ENCODE data around the gene AGBL2. TPM values are rescaled to one million over a fixed set of nuclear protein-coding genes. Genes with fewer than 3 reads are reported as not detected.

Gene AGBL2
- total and polyA plus RNA-seq, 11 donors: 0.03 to 1.4 (median 0.37) TPM; not detected in 6

- Histone ChIP-seq H3K9me3 (no peaks in the 10 kb centered on the region), H3K4me3 (no peak overlapping the region), H3K27ac (no peak overlapping the region), H3K36me3 (peaks cover 2 to 100% (median 100%) of the 10 kb centered on the region in 9 donors), H3K4me1 (no peaks in the 10 kb centered on the region), H3K27me3 (no peaks in the 10 kb centered on the region)
- intact Hi-C loops (cut with DNase I): loop anchor here in 1 of 10 donors (10.0 kb wide), 1 partner anchor 83 kb away; no protein-coding TSS in a partner anchor
- TF ChIP-seq, protein P1, sequence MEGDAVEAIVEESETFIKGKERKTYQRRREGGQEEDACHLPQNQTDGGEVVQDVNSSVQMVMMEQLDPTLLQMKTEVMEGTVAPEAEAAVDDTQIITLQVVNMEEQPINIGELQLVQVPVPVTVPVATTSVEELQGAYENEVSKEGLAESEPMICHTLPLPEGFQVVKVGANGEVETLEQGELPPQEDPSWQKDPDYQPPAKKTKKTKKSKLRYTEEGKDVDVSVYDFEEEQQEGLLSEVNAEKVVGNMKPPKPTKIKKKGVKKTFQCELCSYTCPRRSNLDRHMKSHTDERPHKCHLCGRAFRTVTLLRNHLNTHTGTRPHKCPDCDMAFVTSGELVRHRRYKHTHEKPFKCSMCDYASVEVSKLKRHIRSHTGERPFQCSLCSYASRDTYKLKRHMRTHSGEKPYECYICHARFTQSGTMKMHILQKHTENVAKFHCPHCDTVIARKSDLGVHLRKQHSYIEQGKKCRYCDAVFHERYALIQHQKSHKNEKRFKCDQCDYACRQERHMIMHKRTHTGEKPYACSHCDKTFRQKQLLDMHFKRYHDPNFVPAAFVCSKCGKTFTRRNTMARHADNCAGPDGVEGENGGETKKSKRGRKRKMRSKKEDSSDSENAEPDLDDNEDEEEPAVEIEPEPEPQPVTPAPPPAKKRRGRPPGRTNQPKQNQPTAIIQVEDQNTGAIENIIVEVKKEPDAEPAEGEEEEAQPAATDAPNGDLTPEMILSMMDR (IDR thresholded peaks at IDR 0.05): no peak
- no peak for TF ChIP-seq POLR2A (IDR thresholded peaks at IDR 0.05)
- no peak for DNase-seq
- ATAC-seq: no peak
- WGBS, 4 donors: 83 to 88% (median 85%) methylated on average over 10 of the region's 10 CpGs
These were observed 17.1 kb upstream of the AGBL2 start for GRCh38 chr11:47732271-47732670.

GRCh38 chr11:47731475-47731874, 16.3 kb upstream of the AGBL2 start:
- Histone ChIP-seq H3K36me3 (peaks cover 2 to 100% (median 100%) of the 10 kb centered on the region in 9 donors), H3K4me3 (no peak overlapping the region), H3K4me1 (no peaks in the 10 kb centered on the region), H3K9me3 (no peaks in the 10 kb centered on the region), H3K27me3 (no peaks in the 10 kb centered on the region), H3K27ac (no peak overlapping the region)
- TF ChIP-seq POLR2A (IDR thresholded peaks at IDR 0.05): no peak
- TF ChIP-seq, protein P1 (IDR thresholded peaks at IDR 0.05): no peak
- ATAC-seq: no peak
- WGBS, 4 donors: 82 to 89% (median 85%) methylated on average over 6 of the region's 6 CpGs
- intact Hi-C loops (cut with DNase I): loop anchor here in 1 of 10 donors (10.0 kb wide), 1 partner anchor 83 kb away; no protein-coding TSS in a partner anchor
- no peak for DNase-seq

DNA sequence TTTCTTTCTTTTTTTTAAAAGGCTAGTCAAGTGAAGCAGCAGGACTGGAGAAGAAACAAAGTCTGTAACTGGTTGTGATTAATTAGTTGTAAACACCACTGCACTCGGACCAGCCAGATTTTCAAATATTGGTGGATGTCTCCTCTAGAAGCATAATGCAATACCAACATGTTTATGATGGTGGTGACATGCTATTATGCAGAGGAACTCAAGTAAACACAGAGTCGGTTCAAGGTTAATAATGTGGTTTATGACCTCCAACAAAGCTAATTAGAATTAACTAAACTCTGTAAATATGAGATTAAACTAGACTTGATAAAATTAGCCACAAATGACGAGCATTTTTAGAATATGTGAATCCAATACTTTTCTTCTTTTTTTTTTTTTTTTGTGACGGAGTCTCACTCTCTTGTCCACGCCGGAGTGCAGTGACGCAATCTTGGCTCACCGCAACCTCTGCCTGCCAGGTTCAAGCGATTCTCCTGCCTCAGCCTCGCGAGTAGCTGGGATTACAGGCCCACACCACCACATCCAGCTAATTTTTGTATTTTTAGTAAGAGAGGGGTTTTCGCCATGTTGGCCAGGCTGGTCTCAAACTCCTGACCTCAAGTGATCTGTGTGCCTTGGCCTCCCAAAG, 11.8 kb upstream of the AGBL2 start:
- Histone ChIP-seq H3K4me3 (no peak overlapping the region), H3K9me3 (no peaks in the 10 kb centered on the region), H3K4me1 (peaks cover 0 to 17% (median 8%) of the 10 kb centered on the region in 12 donors), H3K27me3 (no peaks in the 10 kb centered on the region), H3K36me3 (peaks cover 0 to 100% (median 100%) of the 10 kb centered on the region in 9 donors), H3K27ac (no peak overlapping the region)
- TF ChIP-seq POLR2A (IDR thresholded peaks at IDR 0.05): no peak
- TF ChIP-seq, protein P1 (IDR thresholded peaks at IDR 0.05): no peak
- ATAC-seq (no peak), DNase-seq (no peak)
- intact Hi-C loops (cut with DNase I): loop anchor here in 1 of 10 donors (10.0 kb wide), 1 partner anchor 88 kb away; no protein-coding TSS in a partner anchor
- WGBS, 4 donors: 89 to 93% (median 92%) methylated on average over 12 of the region's 12 CpGs

GRCh38 chr11:47726118-47726442, 10.9 kb upstream of the AGBL2 start:
- TF ChIP-seq POLR2A (IDR thresholded peaks at IDR 0.05): no peak
- TF ChIP-seq, protein P1 (IDR thresholded peaks at IDR 0.05): no peak
- peaks cover 0 to 17% (median 8%) of the 10 kb centered on the region in 12 donors for H3K4me1 ChIP-seq
- ATAC-seq (no peak), DNase-seq (no peak)
- intact Hi-C loops (cut with DNase I): loop anchor here in 1 of 10 donors (10.0 kb wide), 1 partner anchor 89 kb away; no protein-coding TSS in a partner anchor
- no peak overlapping the region for H3K27ac ChIP-seq
- no peaks in the 10 kb centered on the region for H3K9me3 ChIP-seq
- H3K27me3 ChIP-seq: no peaks in the 10 kb centered on the region
- no peak overlapping the region for H3K4me3 ChIP-seq
- WGBS, 4 donors: 94 to 99% (median 95%) methylated on average over 3 of the region's 3 CpGs
- peaks cover 0 to 100% (median 100%) of the 10 kb centered on the region in 9 donors for H3K36me3 ChIP-seq
